ENCODE measurements around the gene LRRTM3. TPM values are rescaled to one million over a fixed set of nuclear protein-coding genes. Genes with fewer than 3 reads are reported as not detected.

Gene LRRTM3
- total and polyA plus RNA-seq, 3 experiments from 2014 or later = not detected

GRCh38 chr10:66927251-66927935, 1.6 kb downstream of the LRRTM3 start:
- POLR2A ChIA-PET = no interaction called here
- no peaks in the 10 kb centered on the region for H3K4me1 ChIP-seq (ENCODE audit: insufficient read depth, low read length)
- Mint-ChIP-seq H3K4me3 (no peak overlapping the region), H3K27me3 (peaks cover 7 to 30% of the 10 kb centered on the region in 2 donors), H3K4me1 (peaks cover 0 to 3% (median 0%) of the 10 kb centered on the region in 3 donors), H3K36me3 (peaks cover 0 to 1% (median 0%) of the 10 kb centered on the region in 3 donors), H3K9me3 (peaks cover 0 to 4% (median 0%) of the 10 kb centered on the region in 5 donors), H3K27ac (no peak overlapping the region)
- no peaks in the 10 kb centered on the region for H3K9me3 ChIP-seq (ENCODE audit: low read length)
- no peak for DNase-seq
- no peaks in the 10 kb centered on the region for H3K36me3 ChIP-seq (ENCODE audit: insufficient read depth, low read length)
- CTCF ChIA-PET = no interaction called here
- no peaks in the 10 kb centered on the region for H3K27me3 ChIP-seq (ENCODE audit: insufficient read depth, low read length, poor library complexity, severe bottlenecking)
- no peak overlapping the region for H3K27ac ChIP-seq (ENCODE audit: low read depth, low read length)
- no peak overlapping the region for H3K4me3 ChIP-seq (ENCODE audit: low read length)

- Mint-ChIP-seq H3K27me3 (peaks cover 7 to 30% of the 10 kb centered on the region in 2 donors), H3K4me1 (peaks cover 0 to 3% (median 0%) of the 10 kb centered on the region in 3 donors), H3K27ac (no peak overlapping the region), H3K4me3 (no peak overlapping the region), H3K9me3 (peaks cover 0 to 4% (median 0%) of the 10 kb centered on the region in 5 donors), H3K36me3 (peaks cover 0 to 1% (median 0%) of the 10 kb centered on the region in 3 donors)
- no peak overlapping the region for H3K27ac ChIP-seq (ENCODE audit: low read depth, low read length)
- POLR2A ChIA-PET = no interaction called here
- no peaks in the 10 kb centered on the region for H3K36me3 ChIP-seq (ENCODE audit: insufficient read depth, low read length)
- H3K9me3 ChIP-seq (ENCODE audit: low read length) = no peaks in the 10 kb centered on the region
- CTCF ChIA-PET = no interaction called here
- DNase-seq = no peak
- H3K27me3 ChIP-seq (ENCODE audit: insufficient read depth, low read length, poor library complexity, severe bottlenecking) = no peaks in the 10 kb centered on the region
- H3K4me3 ChIP-seq (ENCODE audit: low read length) = no peak overlapping the region
- H3K4me1 ChIP-seq (ENCODE audit: insufficient read depth, low read length) = no peaks in the 10 kb centered on the region
Observed at GRCh38 chr10:66927971-66928770, 2.3 kb downstream of the LRRTM3 start.

- Histone ChIP-seq H3K27me3 (ENCODE audit: insufficient read depth, low read length, poor library complexity, severe bottlenecking) (no peaks in the 10 kb centered on the region), H3K27ac (ENCODE audit: low read depth, low read length) (no peak overlapping the region), H3K4me3 (ENCODE audit: low read length) (no peak overlapping the region), H3K4me1 (ENCODE audit: insufficient read depth, low read length) (no peaks in the 10 kb centered on the region), H3K36me3 (ENCODE audit: insufficient read depth, low read length) (no peaks in the 10 kb centered on the region), H3K9me3 (ENCODE audit: low read length) (no peaks in the 10 kb centered on the region)
- Mint-ChIP-seq H3K27ac (no peak overlapping the region), H3K4me3 (no peak overlapping the region), H3K36me3 (peaks cover 0 to 1% (median 0%) of the 10 kb centered on the region in 3 donors), H3K4me1 (peaks cover 0 to 3% (median 0%) of the 10 kb centered on the region in 3 donors), H3K9me3 (peaks cover 0 to 4% (median 0%) of the 10 kb centered on the region in 5 donors), H3K27me3 (peaks cover 7 to 30% of the 10 kb centered on the region in 2 donors)
- ChIA-PET CTCF (no interaction called here), POLR2A (no interaction called here)
- DNase-seq = no peak
Observed at GRCh38 chr10:66928776-66929175, 2.9 kb downstream of the LRRTM3 start.

- Mint-ChIP-seq H3K4me3 (no peak overlapping the region), H3K27ac (no peak overlapping the region), H3K9me3 (peaks cover 0 to 4% (median 0%) of the 10 kb centered on the region in 5 donors), H3K4me1 (peaks cover 0 to 3% (median 0%) of the 10 kb centered on the region in 3 donors), H3K27me3 (peaks cover 5 to 30% of the 10 kb centered on the region in 2 donors), H3K36me3 (peaks cover 0 to 1% (median 0%) of the 10 kb centered on the region in 3 donors)
- POLR2A ChIA-PET = no interaction called here
- CTCF ChIA-PET = no interaction called here
- no peak overlapping the region for H3K4me3 ChIP-seq (ENCODE audit: low read length)
- H3K36me3 ChIP-seq (ENCODE audit: insufficient read depth, low read length) = no peaks in the 10 kb centered on the region
- H3K27me3 ChIP-seq (ENCODE audit: insufficient read depth, low read length, poor library complexity, severe bottlenecking) = no peaks in the 10 kb centered on the region
- no peak overlapping the region for H3K27ac ChIP-seq (ENCODE audit: low read depth, low read length)
- H3K4me1 ChIP-seq (ENCODE audit: insufficient read depth, low read length) = no peaks in the 10 kb centered on the region
- DNase-seq = no peak
- H3K9me3 ChIP-seq (ENCODE audit: low read length) = no peaks in the 10 kb centered on the region
Observed at GRCh38 chr10:66929375-66929774, 3.5 kb downstream of the LRRTM3 start.

DNA sequence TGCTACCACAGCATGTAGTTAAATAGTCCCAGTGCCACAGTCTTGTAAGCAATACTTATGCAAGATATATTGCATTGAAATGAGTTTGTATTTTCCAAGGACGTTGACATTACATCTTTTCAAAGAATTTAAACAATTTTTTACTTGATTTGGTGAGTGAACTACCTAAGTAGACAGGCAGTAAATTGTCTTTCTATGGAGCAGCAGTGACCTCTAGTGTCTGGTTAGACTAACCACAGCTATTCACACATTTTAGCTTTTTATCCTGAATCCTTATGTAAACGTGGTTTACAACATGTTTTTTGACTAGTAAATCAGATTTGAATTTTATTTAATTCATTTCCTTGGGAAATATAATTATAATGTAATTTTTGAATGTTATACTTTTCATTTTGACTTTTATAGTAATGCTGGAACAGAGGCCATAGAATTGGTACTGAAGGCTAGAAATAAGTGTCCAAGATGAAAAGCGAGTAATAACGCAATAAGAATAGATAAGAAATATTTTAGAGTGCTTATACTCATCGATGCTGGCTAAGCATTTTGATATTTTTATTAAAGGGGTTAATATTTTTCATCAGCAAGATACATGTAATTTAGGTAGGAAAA, 5.6 kb downstream of the LRRTM3 start:
- H3K27ac ChIP-seq (ENCODE audit: low read depth, low read length) = no peak overlapping the region
- POLR2A ChIA-PET = no interaction called here
- Mint-ChIP-seq H3K4me1 (no peaks in the 10 kb centered on the region), H3K36me3 (peaks cover 0 to 1% (median 0%) of the 10 kb centered on the region in 3 donors), H3K9me3 (peaks cover 0 to 6% (median 0%) of the 10 kb centered on the region in 5 donors), H3K27ac (no peak overlapping the region), H3K4me3 (no peak overlapping the region), H3K27me3 (peaks cover 5 to 26% of the 10 kb centered on the region in 2 donors)
- H3K9me3 ChIP-seq (ENCODE audit: low read length) = no peaks in the 10 kb centered on the region
- no peaks in the 10 kb centered on the region for H3K4me1 ChIP-seq (ENCODE audit: insufficient read depth, low read length)
- CTCF ChIA-PET = no interaction called here
- no peak overlapping the region for H3K4me3 ChIP-seq (ENCODE audit: low read length)
- H3K36me3 ChIP-seq (ENCODE audit: insufficient read depth, low read length) = no peaks in the 10 kb centered on the region
- H3K27me3 ChIP-seq (ENCODE audit: insufficient read depth, low read length, poor library complexity, severe bottlenecking) = no peaks in the 10 kb centered on the region
- DNase-seq = no peak

GRCh38 chr10:66931949-66932343, 6.1 kb downstream of the LRRTM3 start:
- ChIA-PET CTCF (no interaction called here), POLR2A (no interaction called here)
- H3K36me3 ChIP-seq (ENCODE audit: insufficient read depth, low read length) = no peaks in the 10 kb centered on the region
- no peaks in the 10 kb centered on the region for H3K9me3 ChIP-seq (ENCODE audit: low read length)
- H3K27me3 ChIP-seq (ENCODE audit: insufficient read depth, low read length, poor library complexity, severe bottlenecking) = no peaks in the 10 kb centered on the region
- DNase-seq = no peak
- peaks cover 5 to 25% of the 10 kb centered on the region in 2 donors for H3K27me3 Mint-ChIP-seq
- H3K36me3 Mint-ChIP-seq = peaks cover 0 to 1% (median 0%) of the 10 kb centered on the region in 3 donors
- H3K4me1 ChIP-seq (ENCODE audit: insufficient read depth, low read length) = no peaks in the 10 kb centered on the region
- no peak overlapping the region for H3K4me3 Mint-ChIP-seq
- H3K9me3 Mint-ChIP-seq = peaks cover 0 to 6% (median 0%) of the 10 kb centered on the region in 5 donors
- H3K27ac ChIP-seq (ENCODE audit: low read depth, low read length) = no peak overlapping the region
- no peaks in the 10 kb centered on the region for H3K4me1 Mint-ChIP-seq
- no peak overlapping the region for H3K4me3 ChIP-seq (ENCODE audit: low read length)
- no peak overlapping the region for H3K27ac Mint-ChIP-seq

GRCh38 chr10:66934711-66935110, 8.9 kb downstream of the LRRTM3 start:
- Mint-ChIP-seq H3K9me3 (peaks cover 0 to 4% (median 2%) of the 10 kb centered on the region in 5 donors), H3K36me3 (no peaks in the 10 kb centered on the region), H3K27me3 (no peaks in the 10 kb centered on the region), H3K4me1 (no peaks in the 10 kb centered on the region), H3K4me3 (no peak overlapping the region), H3K27ac (no peak overlapping the region)
- Histone ChIP-seq H3K27ac (ENCODE audit: low read depth, low read length) (no peak overlapping the region), H3K9me3 (ENCODE audit: low read length) (no peaks in the 10 kb centered on the region), H3K27me3 (ENCODE audit: insufficient read depth, low read length, poor library complexity, severe bottlenecking) (no peaks in the 10 kb centered on the region), H3K4me3 (ENCODE audit: low read length) (no peak overlapping the region), H3K4me1 (ENCODE audit: insufficient read depth, low read length) (no peaks in the 10 kb centered on the region), H3K36me3 (ENCODE audit: insufficient read depth, low read length) (no peaks in the 10 kb centered on the region)
- ChIA-PET CTCF (no interaction called here), POLR2A (no interaction called here)
- DNase-seq = no peak

DNA sequence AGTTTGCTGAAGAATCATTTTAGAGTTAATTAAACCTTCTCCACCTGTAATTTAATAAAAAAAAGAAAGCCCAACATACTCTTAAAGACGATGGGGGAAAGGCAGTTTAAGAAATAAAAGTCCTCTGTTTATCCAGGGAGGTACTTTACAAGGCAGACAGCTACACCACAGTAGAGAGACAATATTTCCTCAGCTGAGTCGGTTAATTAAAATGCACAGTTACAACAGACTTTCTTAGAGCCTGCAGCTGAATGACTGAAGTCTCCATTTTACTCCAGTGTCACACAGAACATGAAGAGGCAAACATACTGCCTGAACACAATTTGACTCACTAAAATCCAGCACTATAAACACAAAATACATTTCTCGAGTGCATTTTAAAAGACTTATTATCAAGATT, 15.1 kb downstream of the LRRTM3 start:
- peaks cover 0 to 1% of the 10 kb centered on the region in 2 donors for H3K27me3 Mint-ChIP-seq
- H3K4me3 Mint-ChIP-seq = no peak overlapping the region
- no peaks in the 10 kb centered on the region for H3K4me1 ChIP-seq (ENCODE audit: insufficient read depth, low read length)
- H3K9me3 Mint-ChIP-seq = peaks cover 0 to 5% (median 2%) of the 10 kb centered on the region in 5 donors
- no peaks in the 10 kb centered on the region for H3K36me3 ChIP-seq (ENCODE audit: insufficient read depth, low read length)
- H3K27me3 ChIP-seq (ENCODE audit: insufficient read depth, low read length, poor library complexity, severe bottlenecking) = no peaks in the 10 kb centered on the region
- H3K9me3 ChIP-seq (ENCODE audit: low read length) = no peaks in the 10 kb centered on the region
- ChIA-PET CTCF (no interaction called here), POLR2A (no interaction called here)
- H3K27ac ChIP-seq (ENCODE audit: low read depth, low read length) = no peak overlapping the region
- H3K36me3 Mint-ChIP-seq = no peaks in the 10 kb centered on the region
- no peak overlapping the region for H3K4me3 ChIP-seq (ENCODE audit: low read length)
- no peak for DNase-seq
- H3K27ac Mint-ChIP-seq = no peak overlapping the region
- no peaks in the 10 kb centered on the region for H3K4me1 Mint-ChIP-seq

Data from CD8-positive, alpha-beta memory T cell (primary cell).